ENCODE data around the gene ORC5. TPM values are rescaled to one million over a fixed set of nuclear protein-coding genes. Genes with fewer than 3 reads are reported as not detected.
A peak's percentile ranks its signal among the peaks of the same experiment; 100 is the strongest.

ORC5 gene
- total RNA-seq, 1 donor from 2014 or later, result 14.7 TPM

DNA sequence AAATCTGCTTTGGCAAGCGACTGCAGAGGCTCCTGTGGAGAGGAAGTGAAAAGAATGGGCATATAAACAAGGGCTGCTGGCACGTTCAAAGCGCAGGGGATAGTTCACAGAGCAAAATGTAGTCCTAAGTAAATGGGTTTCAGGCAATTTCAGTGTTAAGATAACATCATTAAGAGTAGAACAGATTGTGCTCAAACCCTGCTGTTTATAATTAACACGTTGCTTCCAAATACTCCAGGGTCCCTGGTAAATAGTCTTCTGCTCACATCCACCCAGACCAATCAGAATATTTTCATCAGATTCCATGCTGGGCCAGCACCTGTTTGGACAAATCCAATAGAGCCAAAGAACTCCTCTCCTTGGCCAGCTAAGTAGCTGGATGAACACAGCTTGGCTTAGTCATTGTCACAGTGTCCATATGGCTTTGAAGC lies 81.4 kb downstream of the ORC5 start:
- Mint-ChIP-seq H3K36me3 (ENCODE audit: unreplicated experiment) (no peaks in the 10 kb centered on the region), H3K4me1 (ENCODE audit: low read depth, unreplicated experiment) (peaks cover 4% of the 10 kb centered on the region), H3K9me3 (ENCODE audit: unreplicated experiment) (no peaks in the 10 kb centered on the region), H3K4me3 (ENCODE audit: unreplicated experiment) (no peak overlapping the region), H3K27ac (ENCODE audit: unreplicated experiment) (peak overlapping the region; percentile 40), H3K27me3 (ENCODE audit: unreplicated experiment) (no peaks in the 10 kb centered on the region)
- TF ChIP-seq CTCF (IDR thresholded peaks at IDR 0.05; ENCODE audit: partially characterized antibody, unreplicated experiment), result no peak
- DNase-seq, result no peak

- DNase-seq, result no peak
- Mint-ChIP-seq H3K36me3 (ENCODE audit: unreplicated experiment) (no peaks in the 10 kb centered on the region), H3K27ac (ENCODE audit: unreplicated experiment) (no peak overlapping the region), H3K4me1 (ENCODE audit: low read depth, unreplicated experiment) (peaks cover 4% of the 10 kb centered on the region), H3K27me3 (ENCODE audit: unreplicated experiment) (no peaks in the 10 kb centered on the region), H3K4me3 (ENCODE audit: unreplicated experiment) (no peak overlapping the region), H3K9me3 (ENCODE audit: unreplicated experiment) (no peaks in the 10 kb centered on the region)
- no peak for TF ChIP-seq CTCF (IDR thresholded peaks at IDR 0.05; ENCODE audit: partially characterized antibody, unreplicated experiment)
These were observed 82.8 kb downstream of the ORC5 start for GRCh38 chr7:104124893-104125477.

GRCh38 chr7:104124469-104124868 lies 83.3 kb downstream of the ORC5 start:
- Mint-ChIP-seq H3K4me3 (ENCODE audit: unreplicated experiment) (no peak overlapping the region), H3K27me3 (ENCODE audit: unreplicated experiment) (no peaks in the 10 kb centered on the region), H3K4me1 (ENCODE audit: low read depth, unreplicated experiment) (peaks cover 4% of the 10 kb centered on the region), H3K9me3 (ENCODE audit: unreplicated experiment) (no peaks in the 10 kb centered on the region), H3K27ac (ENCODE audit: unreplicated experiment) (no peak overlapping the region), H3K36me3 (ENCODE audit: unreplicated experiment) (no peaks in the 10 kb centered on the region)
- no peak for TF ChIP-seq CTCF (IDR thresholded peaks at IDR 0.05; ENCODE audit: partially characterized antibody, unreplicated experiment)
- DNase-seq, result no peak

DNA sequence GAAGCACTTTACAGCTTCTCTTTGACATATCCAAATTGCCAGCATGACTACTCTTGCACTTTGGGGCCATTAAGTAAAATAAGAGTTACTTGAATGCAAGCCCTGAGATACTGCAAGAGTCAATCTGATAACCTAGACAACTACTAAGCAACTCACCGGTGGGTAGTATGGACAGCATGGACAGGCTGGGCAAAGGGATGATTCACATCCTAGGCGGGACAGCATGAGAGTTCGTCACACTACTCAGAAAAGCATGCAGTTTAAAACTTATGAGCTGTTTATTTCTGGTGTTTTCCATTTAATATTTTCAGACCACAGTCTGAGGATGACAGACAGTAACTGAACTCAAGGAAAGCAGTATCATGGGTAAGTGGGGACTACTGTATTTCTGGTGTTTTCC lies 84.0 kb downstream of the ORC5 start:
- TF ChIP-seq CTCF (IDR thresholded peaks at IDR 0.05; ENCODE audit: partially characterized antibody, unreplicated experiment), result no peak
- DNase-seq, result no peak
- no peaks in the 10 kb centered on the region for H3K27me3 Mint-ChIP-seq (ENCODE audit: unreplicated experiment)
- H3K4me1 Mint-ChIP-seq (ENCODE audit: low read depth, unreplicated experiment), result peaks cover 4% of the 10 kb centered on the region
- H3K9me3 Mint-ChIP-seq (ENCODE audit: unreplicated experiment), result no peaks in the 10 kb centered on the region
- H3K4me3 Mint-ChIP-seq (ENCODE audit: unreplicated experiment), result no peak overlapping the region
- no peak overlapping the region for H3K27ac Mint-ChIP-seq (ENCODE audit: unreplicated experiment)
- no peaks in the 10 kb centered on the region for H3K36me3 Mint-ChIP-seq (ENCODE audit: unreplicated experiment)

DNA sequence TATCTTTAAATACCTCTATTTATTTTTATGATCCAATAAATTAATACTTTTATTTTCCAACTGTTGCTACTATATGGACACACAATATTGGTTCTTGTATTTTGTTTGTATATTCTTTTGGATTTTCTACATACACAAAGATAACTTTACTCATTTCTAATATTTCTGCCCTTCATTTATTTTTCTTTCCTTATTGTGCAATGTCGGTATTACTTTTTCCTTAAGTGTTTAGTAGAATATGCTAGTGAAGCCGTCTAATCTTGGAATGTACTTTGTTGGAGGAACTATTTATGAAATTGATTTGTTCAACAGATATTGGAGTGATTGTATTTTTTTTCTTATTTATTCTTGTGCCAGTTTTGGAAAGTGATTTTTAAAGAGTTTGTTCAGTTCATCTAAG lies 94.0 kb downstream of the ORC5 start:
- H3K4me1 Mint-ChIP-seq (ENCODE audit: low read depth, unreplicated experiment), result no peaks in the 10 kb centered on the region
- DNase-seq, result no peak
- H3K27me3 Mint-ChIP-seq (ENCODE audit: unreplicated experiment), result no peaks in the 10 kb centered on the region
- no peaks in the 10 kb centered on the region for H3K36me3 Mint-ChIP-seq (ENCODE audit: unreplicated experiment)
- no peak overlapping the region for H3K27ac Mint-ChIP-seq (ENCODE audit: unreplicated experiment)
- no peak overlapping the region for H3K4me3 Mint-ChIP-seq (ENCODE audit: unreplicated experiment)
- no peak for TF ChIP-seq CTCF (IDR thresholded peaks at IDR 0.05; ENCODE audit: partially characterized antibody, unreplicated experiment)
- no peaks in the 10 kb centered on the region for H3K9me3 Mint-ChIP-seq (ENCODE audit: unreplicated experiment)
